GM18868 (cell line): ENCODE data around the gene DDX5.
"Not testable (repeated sequence)": the region's sequence is repeated elsewhere in the genome, so short reads cannot be mapped to it uniquely, and the experiment has no call there.

Experiments used
- ATAC-seq: cut with Tn5 transposase; IDR thresholded peaks from one replicate; pipeline ENCODE4 v1.9.1; 2021; ENCODE audit warnings: mild to moderate bottlenecking, moderate library complexity; ENCODE audit not compliant: unreplicated experiment

Gene DDX5

GRCh38 chr17:64494121-64494520 lies 12.0 kb downstream of the DDX5 start:
- ATAC-seq, result no peak

GRCh38 chr17:64492481-64493109 lies 13.5 kb downstream of the DDX5 start:
- no peak for ATAC-seq

DNA sequence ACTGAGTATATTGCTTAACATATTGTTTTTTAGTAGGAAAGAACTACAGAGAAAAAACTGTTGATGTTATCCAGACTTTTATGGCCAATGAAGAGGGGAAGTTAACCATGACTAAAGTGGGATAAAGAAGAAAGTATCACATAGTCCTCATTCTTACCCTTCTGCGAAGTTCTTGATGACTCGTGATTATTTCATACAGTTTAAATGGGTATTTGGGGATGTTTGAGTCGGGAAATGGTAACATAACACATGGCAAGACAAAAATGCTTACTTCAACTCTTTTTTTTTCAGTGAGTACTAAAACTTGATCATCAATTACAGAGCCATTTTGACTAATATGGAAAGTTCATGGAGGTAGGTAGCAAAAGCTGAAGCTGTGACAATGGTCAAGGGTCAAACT lies 14.1 kb downstream of the DDX5 start:
- ATAC-seq, result no peak

GRCh38 chr17:64491034-64491860 lies 14.8 kb downstream of the DDX5 start:
- no peak for ATAC-seq

DNA sequence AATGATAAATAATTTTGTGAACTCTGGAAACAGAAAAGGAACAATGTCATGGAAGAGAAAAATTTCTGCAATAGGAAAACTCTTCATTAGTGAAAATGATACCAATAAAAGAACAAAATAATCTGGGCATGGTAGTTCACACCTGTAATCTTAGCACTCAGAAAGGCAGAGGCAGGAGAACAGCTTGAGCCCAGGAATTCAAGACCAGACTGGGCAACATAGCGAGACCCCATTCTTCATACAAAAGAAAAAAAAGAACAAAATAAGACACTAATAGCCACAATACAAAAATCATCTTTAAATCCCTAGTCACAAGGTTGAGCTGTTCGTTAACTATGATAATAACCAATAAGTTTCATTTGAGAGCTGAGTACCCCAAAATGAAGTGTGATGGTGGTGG lies 17.8 kb downstream of the DDX5 start:
- no peak for ATAC-seq

GRCh38 chr17:64484380-64484779 lies 21.7 kb downstream of the DDX5 start:
- no peak for ATAC-seq

DNA sequence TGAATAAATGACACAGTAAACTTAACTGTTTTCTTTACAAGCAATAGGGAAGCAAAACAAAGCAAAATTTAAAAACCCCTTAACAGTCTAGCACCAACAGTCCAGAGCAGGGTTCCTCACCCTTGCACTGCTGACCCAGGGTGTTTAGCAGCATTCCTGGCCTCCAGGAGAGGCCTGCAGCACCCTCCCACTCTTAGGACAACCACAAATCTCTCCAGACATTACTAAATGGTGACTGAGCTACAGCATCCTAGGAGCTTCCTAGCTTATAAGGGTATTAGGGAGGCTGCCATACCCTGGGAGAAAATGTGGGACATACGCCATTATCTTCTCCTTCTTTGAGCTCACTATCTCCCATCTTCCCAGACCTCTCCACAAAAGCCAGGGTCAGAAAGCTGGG lies 25.1 kb downstream of the DDX5 start:
- no peak for ATAC-seq

DNA sequence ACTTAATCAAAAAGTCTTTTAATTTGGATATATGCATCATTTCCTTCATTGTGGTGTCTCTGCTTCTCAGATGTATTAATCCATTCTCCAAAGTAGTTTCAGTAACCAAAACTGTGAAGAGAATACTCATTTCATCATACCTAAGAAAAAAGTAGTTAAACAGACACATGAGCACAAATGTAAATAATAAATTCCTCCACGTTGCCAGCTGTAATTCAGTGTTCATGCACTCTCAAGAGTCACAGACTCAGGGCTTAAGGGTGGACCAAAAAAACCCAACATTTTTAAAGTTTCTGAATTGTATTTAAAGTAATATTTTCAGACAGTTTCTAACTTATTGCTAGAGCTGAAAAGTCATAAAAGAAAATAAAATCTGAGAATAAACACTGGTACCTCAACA lies 28.2 kb downstream of the DDX5 start:
- ATAC-seq, result no peak

DNA sequence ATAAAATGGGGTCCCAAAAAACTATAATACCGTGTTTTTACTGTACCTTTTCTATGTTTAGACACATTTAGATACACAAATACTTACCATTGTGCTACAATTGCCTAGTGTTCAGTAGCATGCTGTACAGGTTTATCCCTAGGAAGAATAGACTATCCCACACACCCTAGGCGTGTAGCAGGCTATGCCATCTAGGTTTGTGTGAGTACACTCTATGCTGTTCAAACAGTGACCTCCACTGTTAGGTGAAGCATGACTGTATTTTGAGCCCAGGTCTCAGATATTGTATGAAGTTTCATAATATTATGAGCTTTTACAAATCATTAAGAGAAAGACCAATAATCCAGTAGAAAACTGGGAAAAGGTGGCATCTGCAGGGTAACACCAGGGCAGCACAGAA lies 33.5 kb downstream of the DDX5 start:
- ATAC-seq, result no peak

DNA sequence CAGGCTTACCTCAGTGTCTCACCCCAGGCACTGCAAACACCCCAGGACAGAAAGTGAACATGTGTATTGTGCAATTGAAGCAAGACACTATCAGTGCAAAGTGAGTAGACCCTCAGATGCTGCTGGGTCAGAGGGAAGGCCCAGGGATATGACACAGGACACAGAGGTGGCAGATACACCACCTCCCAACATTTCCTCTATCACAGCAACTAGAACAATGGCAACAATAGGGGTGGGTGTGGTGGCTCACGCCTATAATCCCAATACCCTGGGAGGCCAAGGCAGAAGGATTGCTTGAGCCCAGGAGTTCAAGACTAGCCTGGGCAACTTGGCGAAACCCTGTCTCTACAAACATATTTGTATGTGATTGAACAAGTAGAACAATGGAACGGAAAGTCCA lies 34.6 kb downstream of the DDX5 start:
- ATAC-seq, result no peak

DNA sequence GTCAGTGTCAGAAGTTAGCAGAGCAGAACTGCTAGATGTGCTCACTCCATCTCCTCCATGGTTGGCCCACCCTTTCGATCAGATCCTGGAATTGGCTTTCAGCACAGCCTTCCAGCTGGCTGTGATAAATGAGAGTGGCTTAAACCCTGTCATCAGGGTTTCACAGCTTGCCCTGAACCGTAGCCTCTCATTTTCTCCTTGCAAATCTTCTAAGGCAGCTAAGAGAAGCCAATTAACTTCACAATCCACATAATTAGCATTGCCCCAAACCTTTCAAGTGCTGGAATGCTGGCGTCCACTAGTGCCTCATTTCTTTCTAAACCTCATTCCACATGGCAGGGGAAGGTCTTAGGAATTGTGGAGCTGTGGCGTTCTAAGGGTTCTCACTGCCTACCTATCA lies 35.5 kb downstream of the DDX5 start:
- no peak for ATAC-seq

DNA sequence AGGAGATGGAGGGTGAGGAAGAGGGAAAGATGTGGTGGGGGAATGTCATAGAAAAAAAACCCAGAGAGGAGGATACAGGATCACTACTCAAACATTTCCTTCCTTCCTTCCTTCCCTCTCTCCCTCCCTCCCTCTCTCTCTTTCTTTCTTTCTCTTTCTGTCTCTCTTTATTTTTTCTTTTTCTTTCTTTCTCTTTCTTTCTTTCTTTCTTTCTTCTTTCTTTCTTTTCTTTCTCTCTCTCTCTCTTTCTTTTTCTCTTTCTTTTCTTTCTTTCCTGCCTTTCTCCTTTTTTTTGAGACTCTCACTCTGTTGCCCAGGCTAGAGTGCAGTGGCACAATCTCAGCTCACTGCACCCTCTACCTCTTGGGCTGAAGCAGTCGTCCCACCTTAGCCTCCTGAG lies 39.3 kb downstream of the DDX5 start:
- not testable (repeated sequence) for ATAC-seq

- ATAC-seq, result no peak
These were observed 39.9 kb downstream of the DDX5 start for GRCh38 chr17:64466019-64466735.

- no peak for ATAC-seq
These were observed 44.3 kb downstream of the DDX5 start for GRCh38 chr17:64461788-64462187.

DNA sequence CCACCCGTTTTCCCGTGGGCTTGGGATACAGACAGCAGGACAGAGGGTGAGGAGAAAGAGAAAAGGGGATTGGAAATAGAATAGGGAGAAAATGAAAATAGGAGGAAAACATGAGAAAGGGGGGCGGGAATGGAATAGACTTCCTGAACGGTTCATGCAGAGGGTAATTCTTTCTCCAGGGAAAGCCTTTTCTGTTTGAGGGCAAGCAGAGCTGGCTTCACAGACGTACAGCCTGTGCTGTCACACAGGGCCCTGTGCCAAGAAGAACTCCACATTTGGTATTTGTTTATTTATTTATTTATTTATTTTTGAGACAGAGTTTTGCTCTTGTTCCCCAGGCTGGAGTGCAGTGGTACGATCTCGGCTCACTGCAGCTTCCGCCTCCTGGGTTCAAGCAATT lies 45.1 kb downstream of the DDX5 start:
- no peak for ATAC-seq

DNA sequence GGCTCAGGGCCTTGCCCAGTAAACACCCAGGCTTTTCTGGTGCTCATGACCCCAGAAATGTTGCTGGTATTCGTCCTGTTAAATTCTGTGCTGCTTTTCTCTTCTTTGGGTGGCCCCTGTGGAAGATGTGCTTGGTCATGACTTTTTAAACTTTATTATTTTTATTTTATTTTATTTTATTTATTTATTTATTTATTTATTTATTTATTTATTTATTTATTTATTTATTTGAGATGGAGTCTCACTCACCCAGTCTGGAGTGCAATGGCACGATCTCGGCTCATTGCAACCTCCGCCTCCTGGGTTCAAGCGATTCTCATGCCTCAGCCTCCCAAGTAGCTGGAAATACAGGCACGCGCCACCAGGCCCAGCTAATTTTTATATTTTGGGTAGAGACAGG lies 46.3 kb downstream of the DDX5 start:
- not testable (repeated sequence) for ATAC-seq

GRCh38 chr17:64459284-64459747 lies 46.8 kb downstream of the DDX5 start:
- no peak for ATAC-seq

GRCh38 chr17:64458756-64459155 lies 47.3 kb downstream of the DDX5 start:
- no peak for ATAC-seq

- no peak for ATAC-seq
These were observed 48.9 kb downstream of the DDX5 start for GRCh38 chr17:64457156-64457555.

GRCh38 chr17:64455993-64456885 lies 49.9 kb downstream of the DDX5 start:
- ATAC-seq, result no peak

DNA sequence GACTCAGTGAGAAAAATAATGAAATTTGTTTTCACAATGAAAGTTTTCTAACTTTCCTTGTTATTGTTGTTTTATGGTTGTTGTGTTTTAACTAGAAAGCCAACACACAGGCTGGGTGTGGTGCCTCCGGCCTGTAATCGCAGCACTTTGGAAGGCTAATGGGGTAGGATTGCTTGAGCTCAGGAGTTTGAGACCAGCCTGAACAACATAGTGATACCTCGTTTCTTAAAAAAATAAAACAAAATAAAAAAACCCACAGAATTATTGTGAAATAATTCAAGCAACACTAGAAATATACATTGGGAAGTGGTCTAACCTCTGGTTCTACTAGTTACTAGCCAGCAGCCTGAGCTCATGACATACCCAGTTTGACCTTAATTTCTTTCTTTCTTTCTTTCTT lies 56.5 kb downstream of the DDX5 start:
- ATAC-seq, result no peak
